Measurements from ENCODE around the gene PHF2.

PHF2 gene

GRCh38 chr9:93680443-93681268 lies 104.3 kb downstream of the PHF2 start:
- DNase-seq: no peak

GRCh38 chr9:93681269-93682154 lies 105.1 kb downstream of the PHF2 start:
- no peak for DNase-seq

GRCh38 chr9:93682155-93682968 lies 106.0 kb downstream of the PHF2 start:
- peak; percentile 50 for DNase-seq

GRCh38 chr9:93683331-93684134 lies 107.1 kb downstream of the PHF2 start:
- no peak for DNase-seq

- no peak for DNase-seq
Measured at GRCh38 chr9:93684161-93684765, 107.9 kb downstream of the PHF2 start.

- no peak for DNase-seq
Measured at GRCh38 chr9:93684806-93685543, 108.6 kb downstream of the PHF2 start.

GRCh38 chr9:93686127-93686879 lies 109.9 kb downstream of the PHF2 start:
- no peak for DNase-seq

- no peak for DNase-seq
Measured at GRCh38 chr9:93686880-93687236, 110.5 kb downstream of the PHF2 start.

GRCh38 chr9:93690618-93691017 lies 114.2 kb downstream of the PHF2 start:
- no peak for DNase-seq

GRCh38 chr9:93693129-93693528 lies 116.7 kb downstream of the PHF2 start:
- no peak for DNase-seq

- DNase-seq: no peak
Measured at GRCh38 chr9:93697352-93698139, 121.2 kb downstream of the PHF2 start.

GRCh38 chr9:93698140-93698908 lies 121.9 kb downstream of the PHF2 start:
- no peak for DNase-seq

- no peak for DNase-seq
Measured at GRCh38 chr9:93699650-93700049, 123.3 kb downstream of the PHF2 start.

GRCh38 chr9:93701494-93702218 lies 125.3 kb downstream of the PHF2 start:
- no peak for DNase-seq

GRCh38 chr9:93702261-93702660 lies 125.9 kb downstream of the PHF2 start:
- DNase-seq: no peak

GRCh38 chr9:93708289-93708986 lies 132.1 kb downstream of the PHF2 start:
- DNase-seq: no peak

- no peak for DNase-seq
Measured at GRCh38 chr9:93708987-93709302, 132.6 kb downstream of the PHF2 start.

Measured in right kidney (tissue), 1 donor.